Fibroblast of the conjunctiva (primary cell): ENCODE results near the gene NUBPL.
"Not testable (repeated sequence)": the region's sequence is repeated elsewhere in the genome, so short reads cannot be mapped to it uniquely, and the experiment has no call there.

Experiments used
- DNase-seq: peaks from one replicate; pipeline ENCODE4 v3.0.0-alpha.2; 2010; ENCODE audit warnings: low read depth

The NUBPL gene

GRCh38 chr14:31813724-31814490 lies 252.7 kb downstream of the NUBPL start:
- DNase-seq, result not testable (repeated sequence)

- DNase-seq, result no peak
Measured at GRCh38 chr14:31819281-31819680, 258.1 kb downstream of the NUBPL start.

- DNase-seq, result no peak
Measured at GRCh38 chr14:31825459-31825858, 264.3 kb downstream of the NUBPL start.

- DNase-seq, result no peak
Measured at GRCh38 chr14:31827325-31827724, 266.1 kb downstream of the NUBPL start.

GRCh38 chr14:31828946-31829868 lies 268.0 kb downstream of the NUBPL start:
- DNase-seq, result peak; percentile 62

- no peak for DNase-seq
Measured at GRCh38 chr14:31834616-31835015, 273.4 kb downstream of the NUBPL start.

- DNase-seq, result no peak
Measured at GRCh38 chr14:31835049-31835448, 273.8 kb downstream of the NUBPL start.

- DNase-seq, result no peak
Measured at GRCh38 chr14:31837031-31837430, 275.8 kb downstream of the NUBPL start.

- DNase-seq, result no peak
Measured at GRCh38 chr14:31842899-31843298, 281.7 kb downstream of the NUBPL start.

- DNase-seq, result no peak
Measured at GRCh38 chr14:31843361-31844091, 282.3 kb downstream of the NUBPL start.

GRCh38 chr14:31854508-31855075 lies 293.4 kb downstream of the NUBPL start:
- DNase-seq, result no peak

GRCh38 chr14:31855262-31855661 lies 294.1 kb downstream of the NUBPL start:
- DNase-seq, result no peak

- DNase-seq, result not testable (repeated sequence)
Measured at GRCh38 chr14:31856003-31856402, 294.8 kb downstream of the NUBPL start.

- no peak for DNase-seq
Measured at GRCh38 chr14:31858868-31859267, 297.7 kb downstream of the NUBPL start.

- DNase-seq, result no peak
Measured at GRCh38 chr14:31864937-31865855, 304.0 kb downstream of the NUBPL start.

GRCh38 chr14:31867570-31867969 lies 306.4 kb downstream of the NUBPL start:
- no peak for DNase-seq

GRCh38 chr14:31868096-31868495 lies 306.9 kb downstream of the NUBPL start:
- DNase-seq, result not testable (repeated sequence)

- DNase-seq, result no peak
Measured at GRCh38 chr14:31876741-31877140, 315.5 kb downstream of the NUBPL start.

GRCh38 chr14:31877255-31877798 lies 316.1 kb downstream of the NUBPL start:
- no peak for DNase-seq

- DNase-seq, result no peak
Measured at GRCh38 chr14:31879661-31880348, 318.6 kb downstream of the NUBPL start.
